Common myeloid progenitor, CD34-positive (primary cell): ENCODE measurements around the gene AP1B1.

ENCODE experiments used
- CTCF ChIA-PET: fragments of 350-600 bp; sonication (Branson Sonifier 250); formaldehyde crosslinking; loops from one replicate; lab custom pipeline; 2021; ENCODE audit warnings: antibody characterized with exemption; lab: Charles Lee
- POLR2A ChIA-PET: fragments of 350-600 bp; sonication (Branson Sonifier 250); formaldehyde crosslinking; loops from one replicate; lab custom pipeline; 2021; ENCODE audit warnings: antibody characterized with exemption; lab: Charles Lee
- DNase-seq, 3 donors: peaks; one replicate each; pipeline versions ENCODE4 v3.0.0 to v3.0.0-alpha.2; 2013
- H3K27ac ChIP-seq, 2 experiments: 1 replicate in 1 of 2; 2 replicates in 1 of 2; pipeline ENCODE4 v1.7.0; 2013; ENCODE audit warnings: inconsistent platforms in 2 of 2, low read length in 2 of 2, mild to moderate bottlenecking in 2 of 2, low read depth in 1 of 2, moderate library complexity in 1 of 2; ENCODE audit not compliant: severe bottlenecking in 2 of 2, insufficient read depth in 1 of 2, poor library complexity in 1 of 2
- H3K27me3 ChIP-seq, 5 experiments: replicated peaks in 2 of 5; 1 replicate in 3 of 5; 2 replicates in 2 of 5; pipeline versions ENCODE4 v1.6.1 to v1.7.0; 2013; ENCODE audit warnings: low read length in 4 of 5, mild to moderate bottlenecking in 2 of 5, moderate library complexity in 2 of 5, inconsistent platforms in 1 of 5; ENCODE audit not compliant: insufficient read depth in 5 of 5, control insufficient read depth in 4 of 5
- H3K36me3 ChIP-seq, 4 experiments: 1 replicate in 2 of 4; 2 replicates in 2 of 4; pipeline versions ENCODE4 v1.6.1 to v1.7.0; 2013; ENCODE audit warnings: low read length in 3 of 4, control low read depth in 1 of 4, mild to moderate bottlenecking in 1 of 4; ENCODE audit not compliant: control insufficient read depth in 4 of 4, insufficient read depth in 4 of 4
- H3K4me1 ChIP-seq, 4 experiments: 1 replicate in 3 of 4; 2 replicates in 1 of 4; pipeline versions ENCODE4 v1.6.1 to v1.7.1; 2013; ENCODE audit warnings: low read length in 3 of 4, mild to moderate bottlenecking in 3 of 4, control low read depth in 1 of 4, inconsistent platforms in 1 of 4, moderate library complexity in 1 of 4; ENCODE audit not compliant: control insufficient read depth in 4 of 4, insufficient read depth in 4 of 4; ENCODE audit errors: control extremely low read depth in 1 of 4
- H3K4me3 ChIP-seq, 7 experiments: 1 replicate in 4 of 7; 2 replicates in 3 of 7; pipeline versions ENCODE4 v1.5.1 to v1.7.0; 2013; ENCODE audit warnings: mild to moderate bottlenecking in 7 of 7, low read length in 6 of 7, moderate library complexity in 6 of 7, inconsistent platforms in 2 of 7, low read depth in 2 of 7, control low read depth in 1 of 7; ENCODE audit not compliant: insufficient read depth in 4 of 7, control insufficient read depth in 1 of 7; ENCODE audit errors: extremely low read depth in 1 of 7
- H3K9me3 ChIP-seq, 5 experiments: 1 replicate in 4 of 5; 2 replicates in 1 of 5; pipeline versions ENCODE4 v1.6.1 to v1.7.1; 2013; ENCODE audit warnings: low read length in 4 of 5, mild to moderate bottlenecking in 2 of 5, inconsistent platforms in 1 of 5, low read depth in 1 of 5, moderate library complexity in 1 of 5; ENCODE audit not compliant: control insufficient read depth in 4 of 5, insufficient read depth in 2 of 5; ENCODE audit errors: control extremely low read depth in 1 of 5
- WGBS: methylation state at CpG from one replicate; pipeline ENCODE4 v1.1.5; 2013; ENCODE audit not compliant: insufficient coverage; 5-methylcytosine and 5-hydroxymethylcytosine counted together

AP1B1 gene

DNA sequence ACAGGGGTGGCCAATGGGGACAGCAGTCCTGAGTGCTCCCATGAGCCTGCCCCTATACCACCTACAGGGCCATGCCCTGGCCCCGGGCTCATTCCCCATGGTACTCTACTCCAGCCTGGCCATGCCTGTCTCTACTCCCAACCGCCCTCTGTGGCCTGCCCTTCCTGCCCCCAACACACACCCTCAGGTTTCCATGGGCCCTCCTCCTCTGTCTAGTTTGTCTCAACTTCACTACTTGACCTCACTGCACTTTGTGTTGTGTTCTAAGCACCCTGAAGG, 46.6 kb downstream of the AP1B1 start:
- Histone ChIP-seq H3K27ac (no peak overlapping the region), H3K4me3 (no peak overlapping the region), H3K9me3 (no peaks in the 10 kb centered on the region), H3K36me3 (peaks cover 10 to 88% (median 73%) of the 10 kb centered on the region in 4 experiments), H3K27me3 (no peaks in the 10 kb centered on the region), H3K4me1 (peaks cover 0 to 17% (median 3%) of the 10 kb centered on the region in 4 experiments)
- POLR2A ChIA-PET: no interaction called here
- CTCF ChIA-PET: interaction anchor here (1.0 to 1.1 kb wide), 2 partner anchors 9 to 10 kb away, joined by 3 to 4 read pairs; no protein-coding TSS in a partner anchor
- DNase-seq: no peak
- WGBS: 100% methylated on average over 2 of the region's 2 CpGs

DNA sequence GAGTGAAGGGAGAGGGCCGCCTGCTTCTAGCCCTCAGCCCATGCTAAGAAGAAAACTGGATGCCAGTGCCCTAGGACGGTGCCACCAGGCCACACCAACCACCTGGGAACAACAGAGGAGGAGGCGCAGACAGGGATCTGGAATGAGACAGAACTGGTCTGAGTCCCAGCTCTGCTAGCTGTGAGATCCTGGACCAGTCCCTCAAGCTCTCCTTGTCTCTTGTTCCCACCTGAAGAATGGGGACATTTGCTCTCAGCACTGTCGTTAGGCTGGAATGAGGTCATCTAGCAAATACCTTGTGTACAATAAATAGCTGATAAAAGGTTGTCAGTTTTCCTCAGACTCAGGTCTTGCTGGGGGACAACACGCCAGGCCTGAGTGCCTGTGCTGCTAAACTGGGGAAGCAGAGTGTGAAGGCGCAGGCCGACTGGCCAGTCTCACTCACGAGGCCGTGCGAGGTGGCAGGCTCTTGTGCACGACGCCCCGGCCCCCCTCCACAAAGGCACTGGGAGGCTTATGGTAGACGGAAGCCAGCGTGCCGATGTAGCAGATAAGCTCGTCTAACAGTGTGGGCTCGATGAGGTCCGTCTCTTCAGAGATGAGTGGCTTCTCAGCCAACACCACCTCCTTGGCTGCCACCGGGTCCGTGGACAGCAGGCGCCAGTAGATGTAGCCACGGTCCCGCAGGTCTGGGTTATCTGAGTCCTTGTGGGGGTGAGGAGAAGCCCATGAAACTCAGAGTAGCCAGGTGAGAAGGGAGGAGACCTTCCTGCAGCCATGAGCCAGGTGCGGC, 47.1 kb downstream of the AP1B1 start:
- Histone ChIP-seq H3K27ac (no peak overlapping the region), H3K4me3 (no peak overlapping the region), H3K36me3 (peaks cover 11 to 86% (median 70%) of the 10 kb centered on the region in 4 experiments), H3K27me3 (no peaks in the 10 kb centered on the region), H3K9me3 (no peaks in the 10 kb centered on the region), H3K4me1 (peaks cover 0 to 17% (median 3%) of the 10 kb centered on the region in 4 experiments)
- 98% methylated on average over 19 of the region's 25 CpGs for WGBS
- ChIA-PET CTCF (no interaction called here), POLR2A (no interaction called here)
- no peak for DNase-seq

DNA sequence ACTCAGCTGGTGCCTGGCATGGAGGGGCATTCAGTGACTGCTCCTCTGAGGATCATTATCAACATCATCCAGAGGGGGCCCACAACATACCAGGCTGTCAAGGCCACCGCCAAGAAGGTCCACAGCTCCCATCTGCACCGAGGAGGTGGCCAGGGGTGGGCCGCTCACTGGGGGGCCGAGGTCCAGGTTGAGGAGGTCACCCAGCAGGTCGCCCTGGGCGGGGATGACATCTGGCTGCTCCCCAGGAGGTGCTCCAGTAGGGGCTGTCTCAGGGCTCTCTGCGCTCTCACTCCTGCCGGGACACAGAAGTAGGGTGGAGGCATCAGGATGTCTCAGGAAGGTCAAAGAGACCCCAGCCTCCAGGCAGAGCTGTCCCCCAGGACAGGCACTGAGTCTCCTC, 47.8 kb downstream of the AP1B1 start:
- Histone ChIP-seq H3K9me3 (no peaks in the 10 kb centered on the region), H3K4me3 (no peak overlapping the region), H3K27me3 (no peaks in the 10 kb centered on the region), H3K4me1 (peaks cover 0 to 17% (median 3%) of the 10 kb centered on the region in 4 experiments), H3K27ac (no peak overlapping the region), H3K36me3 (peaks cover 11 to 87% (median 69%) of the 10 kb centered on the region in 4 experiments)
- CTCF ChIA-PET: no interaction called here
- 100% methylated on average over 8 of the region's 8 CpGs for WGBS
- no peak for DNase-seq
- POLR2A ChIA-PET: no interaction called here

DNA sequence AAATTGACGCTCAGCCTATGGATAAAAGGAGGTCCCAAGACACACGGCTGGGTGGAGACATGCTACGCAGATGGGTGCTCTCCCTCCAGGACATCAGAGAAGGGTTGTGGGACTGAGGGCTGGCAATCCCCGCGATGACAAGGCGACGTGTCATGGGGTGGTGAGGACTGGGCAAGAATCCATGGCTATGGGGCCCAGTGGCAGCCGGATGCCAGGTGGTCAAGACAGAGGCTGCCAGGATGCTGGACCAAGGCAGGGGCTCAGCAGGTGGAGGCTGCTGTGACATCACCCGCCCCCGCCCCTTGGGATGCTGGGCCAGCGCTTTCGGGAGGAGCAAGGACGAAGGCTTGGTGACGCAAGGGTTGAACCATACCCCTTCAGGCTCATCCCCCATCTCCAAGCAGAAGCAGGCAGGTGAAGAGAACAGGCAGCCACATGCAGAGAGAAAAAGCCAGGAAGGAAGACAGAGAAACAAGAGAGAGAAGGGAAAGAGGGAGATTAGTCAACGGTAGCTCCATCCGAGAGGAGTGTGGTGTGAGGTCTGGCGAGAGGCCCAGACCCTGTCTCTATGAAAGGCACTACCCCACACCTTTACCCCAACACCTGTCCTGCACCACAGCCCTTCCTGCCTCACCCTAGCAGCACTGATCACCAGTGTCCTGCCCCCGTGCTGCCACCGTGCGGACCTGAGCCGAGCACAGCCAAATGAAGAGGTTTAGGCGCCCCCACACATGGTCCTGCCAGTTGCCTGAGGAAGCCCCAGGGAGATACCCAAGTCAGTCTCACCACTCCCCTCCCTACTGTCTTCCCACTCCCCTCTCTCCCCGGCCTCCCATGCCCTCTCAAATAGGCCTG, 48.8 kb downstream of the AP1B1 start:
- Histone ChIP-seq H3K27me3 (no peaks in the 10 kb centered on the region), H3K4me1 (peaks cover 0 to 17% (median 3%) of the 10 kb centered on the region in 4 experiments), H3K27ac (no peak overlapping the region), H3K36me3 (peaks cover 11 to 94% (median 75%) of the 10 kb centered on the region in 4 experiments), H3K4me3 (no peak overlapping the region), H3K9me3 (no peaks in the 10 kb centered on the region)
- POLR2A ChIA-PET: no interaction called here
- 99% methylated on average over 21 of the region's 23 CpGs for WGBS
- CTCF ChIA-PET: no interaction called here
- DNase-seq: no peak

DNA sequence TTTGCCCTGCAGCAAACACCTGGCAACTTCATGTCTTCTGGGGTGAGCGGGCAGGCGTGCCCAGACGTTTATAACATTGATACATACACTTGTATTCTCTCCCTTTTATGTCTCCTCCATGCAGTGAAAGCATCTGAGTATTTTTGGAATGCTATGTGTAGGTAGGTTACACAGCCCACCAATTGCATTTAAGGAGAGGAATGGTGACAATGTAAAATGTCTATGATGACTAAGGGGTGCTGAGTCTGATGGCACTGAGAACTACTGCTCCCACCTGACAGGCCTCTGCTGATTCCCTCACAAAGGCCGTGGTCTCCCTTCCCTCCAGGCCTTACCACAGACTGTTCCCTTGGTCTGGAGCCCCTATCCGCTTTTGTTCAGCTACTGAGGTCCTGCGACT, 50.0 kb downstream of the AP1B1 start:
- H3K4me1 ChIP-seq: peaks cover 0 to 14% (median 3%) of the 10 kb centered on the region in 4 experiments
- H3K4me3 ChIP-seq: no peak overlapping the region
- H3K9me3 ChIP-seq: no peaks in the 10 kb centered on the region
- ChIA-PET CTCF (no interaction called here), POLR2A (no interaction called here)
- no peaks in the 10 kb centered on the region for H3K27me3 ChIP-seq
- H3K27ac ChIP-seq: no peak overlapping the region
- DNase-seq: no peak
- 98% methylated on average over 5 of the region's 6 CpGs for WGBS
- peaks cover 8 to 96% (median 75%) of the 10 kb centered on the region in 4 experiments for H3K36me3 ChIP-seq

DNA sequence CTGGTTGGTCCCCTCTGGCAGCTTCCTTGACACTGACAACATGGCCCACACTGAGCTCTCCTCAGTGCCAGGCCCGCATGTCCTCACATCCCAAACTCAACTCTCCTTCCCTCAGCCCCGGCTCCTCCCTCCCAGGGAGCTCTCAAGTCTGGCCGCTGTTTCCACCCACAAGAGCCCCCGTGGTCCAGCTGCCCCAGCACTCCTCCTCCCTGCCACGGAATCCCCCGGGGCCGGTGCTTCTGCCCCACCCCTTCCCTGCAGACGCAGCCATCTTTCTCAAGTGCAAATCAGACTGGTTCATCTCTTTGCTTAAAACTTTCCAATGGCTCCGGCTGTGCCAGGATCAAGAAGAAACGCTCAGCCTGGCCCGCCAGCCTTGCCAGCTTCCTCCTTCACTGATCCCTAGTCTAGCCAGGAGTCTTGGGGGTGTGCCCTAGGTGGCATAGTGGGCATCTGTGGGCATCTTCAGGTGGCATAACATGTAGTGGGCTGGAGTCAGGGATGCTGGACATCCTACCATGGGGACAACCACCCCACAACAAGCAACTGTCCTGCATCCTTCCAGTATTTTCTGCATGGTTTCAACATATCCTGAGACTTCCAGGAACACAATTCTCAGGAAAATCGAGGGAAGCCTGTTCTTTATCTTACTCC, 50.6 kb downstream of the AP1B1 start:
- 95% methylated on average over 12 of the region's 12 CpGs for WGBS
- CTCF ChIA-PET: interaction anchor here (1.1 kb wide), 1 partner anchor 12 kb away, joined by 3 read pairs; no protein-coding TSS in a partner anchor
- Histone ChIP-seq H3K9me3 (no peaks in the 10 kb centered on the region), H3K27ac (no peak overlapping the region), H3K27me3 (no peaks in the 10 kb centered on the region), H3K36me3 (peaks cover 8 to 96% (median 74%) of the 10 kb centered on the region in 4 experiments), H3K4me1 (peaks cover 0 to 7% (median 3%) of the 10 kb centered on the region in 4 experiments), H3K4me3 (no peak overlapping the region)
- no peak for DNase-seq
- POLR2A ChIA-PET: no interaction called here
